CD14-positive monocyte (primary cell): ENCODE measurements around the gene SLAMF7. TPM values are rescaled to one million over a fixed set of nuclear protein-coding genes. Genes with fewer than 3 reads are reported as not detected.

Experiments
- DNase-seq, 3 donors: peaks; one replicate each; pipeline ENCODE4 v3.0.0-alpha.2; 2011 to 2022
- H2AFZ ChIP-seq: 2 replicates; pipeline ENCODE4 v1.6.0; 2012; ENCODE audit warnings: mild to moderate bottlenecking, low read depth, low read length, inconsistent platforms; ENCODE audit not compliant: insufficient read depth, poor library complexity, severe bottlenecking
- H3K27ac ChIP-seq, 2 donors: 1 replicate in 1 of 2; 2 replicates in 1 of 2; pipeline ENCODE4 v1.5.1; 2012 to 2013; ENCODE audit warnings: low read length in 2 of 2, control low read depth in 1 of 2, inconsistent platforms in 1 of 2, low read depth in 1 of 2, mild to moderate bottlenecking in 1 of 2
- H3K27me3 ChIP-seq, 2 donors: one replicate each; pipeline versions ENCODE4 v1.6.0 to v1.6.1; 2011 to 2013; ENCODE audit warnings: low read length in 2 of 2; ENCODE audit not compliant: control insufficient read depth in 2 of 2, insufficient read depth in 2 of 2
- H3K36me3 ChIP-seq, 2 donors: replicated peaks in 1 of 2; 1 replicate in 1 of 2; 2 replicates in 1 of 2; pipeline versions ENCODE4 v1.5.1 to v1.6.1; 2012 to 2013; ENCODE audit warnings: low read length in 2 of 2, control low read depth in 1 of 2, inconsistent platforms in 1 of 2, mild to moderate bottlenecking in 1 of 2; ENCODE audit not compliant: insufficient read depth in 2 of 2, control insufficient read depth in 1 of 2
- H3K4me1 ChIP-seq, 2 donors: 1 replicate in 1 of 2; 2 replicates in 1 of 2; pipeline versions ENCODE4 v1.5.1 to v1.6.1; 2012 to 2013; ENCODE audit warnings: low read length in 2 of 2, control low read depth in 1 of 2, inconsistent platforms in 1 of 2, mild to moderate bottlenecking in 1 of 2, moderate library complexity in 1 of 2; ENCODE audit not compliant: insufficient read depth in 2 of 2, control insufficient read depth in 1 of 2
- H3K4me2 ChIP-seq: replicated peaks from 2 replicates; pipeline ENCODE3; 2012; ENCODE audit warnings: low read length, moderate library complexity, mild to moderate bottlenecking; ENCODE audit not compliant: poor library complexity, severe bottlenecking; ENCODE audit errors: extremely low read depth
- H3K4me3 ChIP-seq, 3 experiments: fragments of 200-600 bp in 1 of 3; sonication (generic) in 1 of 3; replicated peaks in 1 of 3; 1 replicate in 2 of 3; 2 replicates in 1 of 3; pipeline ENCODE4 v1.5.1; 2011 to 2013; ENCODE audit warnings: low read length in 3 of 3, mild to moderate bottlenecking in 3 of 3, control low read depth in 2 of 3, low read depth in 2 of 3, inconsistent platforms in 1 of 3, moderate library complexity in 1 of 3
- H3K79me2 ChIP-seq: 2 replicates; pipeline ENCODE4 v1.6.0; 2012; ENCODE audit warnings: mild to moderate bottlenecking, control low read depth, inconsistent platforms, low read length, moderate library complexity; ENCODE audit not compliant: insufficient read depth
- H3K9ac ChIP-seq: 2 replicates; pipeline ENCODE4 v1.6.0; 2017; ENCODE audit warnings: low read length, mild to moderate bottlenecking; ENCODE audit not compliant: insufficient read depth, poor library complexity, severe bottlenecking
- H3K9me3 ChIP-seq, 2 donors: replicated peaks in 1 of 2; 1 replicate in 1 of 2; 2 replicates in 1 of 2; pipeline versions ENCODE4 v1.5.1 to v1.6.1; 2012 to 2013; ENCODE audit warnings: low read length in 2 of 2, control low read depth in 1 of 2; ENCODE audit not compliant: control insufficient read depth in 1 of 2, insufficient read depth in 1 of 2
- H4K20me1 ChIP-seq: 2 replicates; pipeline ENCODE4 v1.6.0; 2012; ENCODE audit warnings: mild to moderate bottlenecking, low read length, control low read depth, moderate library complexity; ENCODE audit not compliant: insufficient read depth
- H3K27ac Mint-ChIP-seq, 7 donors: one replicate each; pipeline ENCODE4 v1.8.0; 2020; ENCODE audit warnings: mild to moderate bottlenecking in 7 of 7, mixed read lengths in 7 of 7, moderate library complexity in 6 of 7, inconsistent platforms in 2 of 7
- H3K27me3 Mint-ChIP-seq, 3 donors: one replicate each; pipeline ENCODE4 v1.8.0; 2021 to 2022; ENCODE audit warnings: low read depth in 3 of 3, mild to moderate bottlenecking in 3 of 3, mixed read lengths in 3 of 3, moderate library complexity in 3 of 3, inconsistent platforms in 1 of 3
- H3K36me3 Mint-ChIP-seq, 2 donors: one replicate each; pipeline ENCODE4 v1.8.0; 2020; ENCODE audit warnings: mixed read lengths in 2 of 2, inconsistent platforms in 1 of 2, mild to moderate bottlenecking in 1 of 2
- H3K4me1 Mint-ChIP-seq: one replicate; pipeline ENCODE4 v1.8.0; 2020; ENCODE audit warnings: mild to moderate bottlenecking, mixed read lengths
- H3K4me3 Mint-ChIP-seq, 2 donors: one replicate each; pipeline ENCODE4 v1.8.0; 2020; ENCODE audit warnings: mild to moderate bottlenecking in 2 of 2, mixed read lengths in 2 of 2, moderate library complexity in 1 of 2
- H3K9me3 Mint-ChIP-seq, 7 donors: one replicate each; pipeline ENCODE4 v1.8.0; 2020 to 2022; ENCODE audit warnings: mixed read lengths in 7 of 7, mild to moderate bottlenecking in 6 of 7, moderate library complexity in 6 of 7, inconsistent platforms in 2 of 7
- CTCF ChIP-seq: fragments of 200-600 bp; IDR thresholded peaks from one replicate; pipeline ENCODE4 v1.8.0; 2022; ENCODE audit warnings: antibody characterized with exemption, mild to moderate bottlenecking
- WGBS: methylation state at CpG from one replicate; pipeline ENCODE4 v1.1.5; 2013; ENCODE audit warnings: missing lambda C conversion rate; ENCODE audit not compliant: insufficient coverage; 5-methylcytosine and 5-hydroxymethylcytosine counted together
- intact Hi-C, 2 donors: fragments of 100-400 bp; cut with micrococcal nuclease; formaldehyde crosslinking; loops; one replicate each; pipeline versions ENCODE4 v1.15.0 to v1.15.1; 2023
- polyA plus RNA-seq, 3 donors: library from polyadenylated mRNA; depleted of rRNA in 1 of 3; unstranded in 2 of 3; stranded (reverse) in 1 of 3; fragments of 300-500 nt in 2 of 3; fragments of >200 nt in 1 of 3; fragmentation: Illumina TruSeq in 2 of 3; gene quantifications; 1 replicate in 2 of 3; 2 replicates in 1 of 3; pipeline ENCODE4 v1.2.3, GENCODE V29; 2012 to 2021

The SLAMF7 gene
- polyA plus RNA-seq, 3 donors = 15.4 to 16.0 (median 15.8) TPM

GRCh38 chr1:160708801-160709200, 30.2 kb upstream of the SLAMF7 start:
- H3K4me1 ChIP-seq = peaks cover 83 to 93% of the 10 kb centered on the region in 2 donors
- peak overlapping the region; percentile 85 to 98 for H3K27ac ChIP-seq
- no peak for TF ChIP-seq CTCF
- H3K36me3 Mint-ChIP-seq = peaks cover 3 to 15% of the 10 kb centered on the region in 2 donors
- peak overlapping the region; percentile 84 for H3K9ac ChIP-seq
- H3K9me3 Mint-ChIP-seq = no peaks in the 10 kb centered on the region
- peaks cover 31% of the 10 kb centered on the region for H4K20me1 ChIP-seq
- no peaks in the 10 kb centered on the region for H3K27me3 ChIP-seq
- 71% methylated on average over 3 of the region's 4 CpGs for WGBS
- intact Hi-C loops = loop anchor here in 1 of 2 donors (5.0 to 10.0 kb wide), 2 partner anchors 34 to 86 kb away; partner anchors contain the start of gene LY9
- no peak overlapping the region for H3K27ac Mint-ChIP-seq
- peak overlapping the region; percentile 94 for H3K4me2 ChIP-seq
- no peaks in the 10 kb centered on the region for H3K9me3 ChIP-seq
- no peaks in the 10 kb centered on the region for H3K27me3 Mint-ChIP-seq
- no peak for DNase-seq
- H3K79me2 ChIP-seq = peaks cover 79% of the 10 kb centered on the region
- no peak overlapping the region for H2AFZ ChIP-seq
- peak overlapping the region; percentile 70 to 99 (median 94) for H3K4me3 ChIP-seq
- H3K4me3 Mint-ChIP-seq = no peak overlapping the region
- H3K4me1 Mint-ChIP-seq = peaks cover 18% of the 10 kb centered on the region
- peaks cover under 1% of the 10 kb centered on the region in 2 donors for H3K36me3 ChIP-seq

GRCh38 chr1:160709715-160710114, 29.3 kb upstream of the SLAMF7 start:
- peaks cover 24% of the 10 kb centered on the region for H4K20me1 ChIP-seq
- no peaks in the 10 kb centered on the region for H3K27me3 ChIP-seq
- no CpG with 5 or more reads among the region's 1 CpG for WGBS
- H2AFZ ChIP-seq = no peak overlapping the region
- intact Hi-C loops = loop anchor here in 1 of 2 donors (5.0 to 10.0 kb wide), 2 partner anchors 33 to 85 kb away; partner anchors contain the start of gene LY9
- H3K27ac ChIP-seq = peak overlapping the region; percentile 85 to 98
- peaks cover 0 to 13% of the 10 kb centered on the region in 2 donors for H3K36me3 Mint-ChIP-seq
- no peaks in the 10 kb centered on the region for H3K9me3 Mint-ChIP-seq
- H3K79me2 ChIP-seq = peaks cover 73% of the 10 kb centered on the region
- no peak overlapping the region for H3K4me3 Mint-ChIP-seq
- no peaks in the 10 kb centered on the region for H3K27me3 Mint-ChIP-seq
- H3K27ac Mint-ChIP-seq = no peak overlapping the region
- H3K36me3 ChIP-seq = no peaks in the 10 kb centered on the region
- H3K9ac ChIP-seq = peak overlapping the region; percentile 84
- peaks cover 21% of the 10 kb centered on the region for H3K4me1 Mint-ChIP-seq
- peaks cover 75 to 88% of the 10 kb centered on the region in 2 donors for H3K4me1 ChIP-seq
- H3K4me2 ChIP-seq = peak overlapping the region; percentile 94
- no peaks in the 10 kb centered on the region for H3K9me3 ChIP-seq
- no peak for TF ChIP-seq CTCF
- no peak for DNase-seq
- peak overlapping the region; percentile 70 to 99 (median 94) for H3K4me3 ChIP-seq
